Measurements from ENCODE around the gene COG5.

- TF ChIP-seq CTCF (IDR thresholded peaks at IDR 0.05) = no peak
- TF ChIP-seq REST (IDR thresholded peaks at IDR 0.05; ENCODE audit: insufficient read depth in 1 of 2, low read depth in 2 of 2, low read length in 1 of 2) = no peak
- no peak for TF ChIP-seq SIN3A (IDR thresholded peaks at IDR 0.05; ENCODE audit: borderline replicate concordance, insufficient read depth, low read depth, low read length)
- no peak for TF ChIP-seq POLR2AphosphoS5 (IDR thresholded peaks at IDR 0.05; ENCODE audit: low read depth, low read length)
- TF ChIP-seq TCF7L2 (IDR thresholded peaks at IDR 0.05; ENCODE audit: low read depth, low read length) = no peak
Observed at GRCh38 chr7:107555893-107556292, 7.8 kb downstream of the COG5 start.
